HG03025 (cell line): ENCODE data around the gene KCNH6.

Experiments used
- ATAC-seq: cut with Tn5 transposase; IDR thresholded peaks from one replicate; pipeline ENCODE4 v1.9.1; 2021; ENCODE audit warnings: mild to moderate bottlenecking, moderate library complexity; ENCODE audit not compliant: unreplicated experiment, low FRiP score

The KCNH6 gene

GRCh38 chr17:63486317-63487013, 36.7 kb upstream of the KCNH6 start:
- ATAC-seq, result no peak

- no peak for ATAC-seq
These were observed 36.2 kb upstream of the KCNH6 start for GRCh38 chr17:63487014-63487339.

- no peak for ATAC-seq
These were observed 34.3 kb upstream of the KCNH6 start for GRCh38 chr17:63488851-63489250.

GRCh38 chr17:63489291-63489690, 33.9 kb upstream of the KCNH6 start:
- no peak for ATAC-seq

- no peak for ATAC-seq
These were observed 32.8 kb upstream of the KCNH6 start for GRCh38 chr17:63490329-63490728.

- ATAC-seq, result no peak
These were observed 32.2 kb upstream of the KCNH6 start for GRCh38 chr17:63490858-63491400.

GRCh38 chr17:63491413-63491812, 31.7 kb upstream of the KCNH6 start:
- no peak for ATAC-seq

GRCh38 chr17:63491977-63492618, 31.1 kb upstream of the KCNH6 start:
- ATAC-seq, result no peak

- ATAC-seq, result no peak
These were observed 30.2 kb upstream of the KCNH6 start for GRCh38 chr17:63492940-63493339.

- ATAC-seq, result no peak
These were observed 29.7 kb upstream of the KCNH6 start for GRCh38 chr17:63493411-63493810.

- ATAC-seq, result no peak
These were observed 28.7 kb upstream of the KCNH6 start for GRCh38 chr17:63494300-63494928.

- no peak for ATAC-seq
These were observed 27.7 kb upstream of the KCNH6 start for GRCh38 chr17:63495491-63495890.

- no peak for ATAC-seq
These were observed 27.0 kb upstream of the KCNH6 start for GRCh38 chr17:63496177-63496576.

GRCh38 chr17:63496663-63497400, 26.3 kb upstream of the KCNH6 start:
- no peak for ATAC-seq

GRCh38 chr17:63497708-63498483, 25.3 kb upstream of the KCNH6 start:
- ATAC-seq, result no peak

GRCh38 chr17:63498626-63499195, 24.4 kb upstream of the KCNH6 start:
- no peak for ATAC-seq

GRCh38 chr17:63500543-63501390, 22.4 kb upstream of the KCNH6 start:
- ATAC-seq, result no peak

- no peak for ATAC-seq
These were observed 19.8 kb upstream of the KCNH6 start for GRCh38 chr17:63503341-63503705.

GRCh38 chr17:63504261-63504660, 18.9 kb upstream of the KCNH6 start:
- no peak for ATAC-seq
